Liver (tissue), 9 donors: Measurements from ENCODE around the gene THOP1. TPM values are rescaled to one million over a fixed set of nuclear protein-coding genes. Genes with fewer than 3 reads are reported as not detected.

Experiments used
- DNase-seq: peaks from one replicate; pipeline ENCODE4 v3.0.0-alpha.2; 2017; ENCODE audit warnings: low spot score
- H3K27ac ChIP-seq, 2 donors: one replicate each; pipeline ENCODE4 v1.7.0; 2013; ENCODE audit warnings: inconsistent platforms in 2 of 2, low read length in 2 of 2, control low read depth in 1 of 2, low read depth in 1 of 2, mild to moderate bottlenecking in 1 of 2
- H3K27me3 ChIP-seq, 4 donors: one replicate each; pipeline versions ENCODE4 v1.6.1 to v1.7.0; 2013; ENCODE audit warnings: low read length in 3 of 4, inconsistent platforms in 1 of 4, mild to moderate bottlenecking in 1 of 4, moderate library complexity in 1 of 4; ENCODE audit not compliant: control insufficient read depth in 4 of 4, insufficient read depth in 4 of 4
- H3K36me3 ChIP-seq, 4 donors: one replicate each; pipeline versions ENCODE4 v1.6.1 to v1.7.0; 2013; ENCODE audit warnings: low read length in 3 of 4, mild to moderate bottlenecking in 3 of 4, low read depth in 1 of 4, moderate library complexity in 1 of 4; ENCODE audit not compliant: control insufficient read depth in 4 of 4, insufficient read depth in 3 of 4
- H3K4me1 ChIP-seq, 4 donors: one replicate each; pipeline versions ENCODE4 v1.6.1 to v1.7.0; 2013; ENCODE audit warnings: low read length in 3 of 4, mild to moderate bottlenecking in 3 of 4, moderate library complexity in 1 of 4; ENCODE audit not compliant: control insufficient read depth in 4 of 4, insufficient read depth in 4 of 4
- H3K4me3 ChIP-seq, 3 donors: one replicate each; pipeline versions ENCODE4 v1.6.1 to v1.7.0; 2013; ENCODE audit warnings: low read length in 3 of 3, control low read depth in 1 of 3, low read depth in 1 of 3, mild to moderate bottlenecking in 1 of 3
- H3K9ac ChIP-seq, 2 donors: one replicate each; pipeline ENCODE4 v1.7.0; 2013; ENCODE audit warnings: low read length in 2 of 2, mild to moderate bottlenecking in 2 of 2, moderate library complexity in 2 of 2, control low read depth in 1 of 2, low read depth in 1 of 2
- H3K9me3 ChIP-seq, 4 donors: one replicate each; pipeline versions ENCODE4 v1.6.1 to v1.7.0; 2013; ENCODE audit warnings: low read length in 3 of 4; ENCODE audit not compliant: control insufficient read depth in 4 of 4
- ATF3 ChIP-seq: IDR thresholded peaks from 2 replicates; pipeline ENCODE4 v1.6.1; 2016; ENCODE audit warnings: antibody characterized with exemption
- CTCF ChIP-seq: fragments of 150-350 bp; IDR thresholded peaks from 2 replicates; pipeline ENCODE4 v1.5.1; 2017; ENCODE audit warnings: improper control_type of control experiment, low read depth, low read length; ENCODE audit not compliant: missing input control
- EGR1 ChIP-seq, 2 donors: IDR thresholded peaks; 2 replicates each; pipeline ENCODE4 v1.6.1; 2016 to 2018; ENCODE audit warnings: antibody characterized with exemption in 2 of 2, low read depth in 2 of 2
- FOXA1 ChIP-seq: IDR thresholded peaks from 2 replicates; pipeline ENCODE4 v1.6.1; 2016; ENCODE audit warnings: antibody characterized with exemption
- FOXA2 ChIP-seq: IDR thresholded peaks from 2 replicates; pipeline ENCODE4 v1.6.1; 2016; ENCODE audit warnings: antibody characterized with exemption
- GABPA ChIP-seq, 2 donors: IDR thresholded peaks in 1 of 2; conservative IDR thresholded peaks in 1 of 2; 2 replicates each; pipeline ENCODE4 v1.6.1; 2016; ENCODE audit warnings: antibody characterized with exemption in 2 of 2, mild to moderate bottlenecking in 1 of 2, moderate library complexity in 1 of 2
- HNF4A ChIP-seq, 2 donors: conservative IDR thresholded peaks; 2 replicates each; pipeline ENCODE4 v1.6.1; 2016; ENCODE audit warnings: antibody characterized with exemption in 2 of 2, mild to moderate bottlenecking in 2 of 2
- HNF4G ChIP-seq: IDR thresholded peaks from 2 replicates; pipeline ENCODE4 v1.6.1; 2016; ENCODE audit warnings: antibody characterized with exemption
- JUND ChIP-seq, 2 donors: IDR thresholded peaks; 2 replicates each; pipeline ENCODE4 v1.6.1; 2016; ENCODE audit warnings: antibody characterized with exemption in 2 of 2
- MAX ChIP-seq: IDR thresholded peaks from 2 replicates; pipeline ENCODE4 v1.6.1; 2016; ENCODE audit warnings: antibody characterized with exemption
- NR2F2 ChIP-seq: IDR thresholded peaks from 2 replicates; pipeline ENCODE4 v1.6.1; 2016; ENCODE audit warnings: antibody characterized with exemption
- RAD21 ChIP-seq, 2 donors: IDR thresholded peaks; 2 replicates each; pipeline ENCODE4 v1.6.1; 2016; ENCODE audit warnings: antibody characterized with exemption in 2 of 2, mild to moderate bottlenecking in 2 of 2
- REST ChIP-seq: IDR thresholded peaks from 2 replicates; pipeline ENCODE4 v1.6.1; 2016; ENCODE audit warnings: antibody characterized with exemption, mild to moderate bottlenecking
- RXRA ChIP-seq, 2 donors: IDR thresholded peaks; 2 replicates each; pipeline ENCODE4 v1.6.1; 2017 to 2018; ENCODE audit warnings: antibody characterized with exemption in 2 of 2, mild to moderate bottlenecking in 1 of 2
- SP1 ChIP-seq: IDR thresholded peaks from 2 replicates; pipeline ENCODE4 v1.6.1; 2018; ENCODE audit warnings: antibody characterized with exemption, mild to moderate bottlenecking
- TAF1 ChIP-seq: conservative IDR thresholded peaks from 2 replicates; pipeline ENCODE4 v1.6.1; 2016; ENCODE audit warnings: antibody characterized with exemption, mild to moderate bottlenecking
- YY1 ChIP-seq: IDR thresholded peaks from 2 replicates; pipeline ENCODE4 v1.6.1; 2016; ENCODE audit warnings: antibody characterized with exemption, mild to moderate bottlenecking
- ZBTB33 ChIP-seq: IDR thresholded peaks from 2 replicates; pipeline ENCODE4 v1.6.1; 2016; ENCODE audit warnings: antibody characterized with exemption
- WGBS: extraction: QIAGEN DNeasy Blood & Tissue Kit; methylation state at CpG from one replicate; pipeline ENCODE4 v1.1.7; 2013; 5-methylcytosine and 5-hydroxymethylcytosine counted together
- polyA plus RNA-seq, 2 donors: library from polyadenylated mRNA; stranded (reverse) in 1 of 2; unstranded in 1 of 2; fragments of 200-250 nt in 1 of 2; fragments of >200 nt in 1 of 2; fragmentation: Nextera tagmentation in 1 of 2; extraction: Ambion mirVana in 1 of 2; gene quantifications; one replicate each; pipeline versions ENCODE4 v1.2.1 to v1.2.3, GENCODE V29; 2013 to 2015
- total RNA-seq, 2 donors: library from RNA; depleted of rRNA; stranded (reverse); fragments of >200 nt; gene quantifications; one replicate each; pipeline ENCODE4 v1.2.3, GENCODE V29; 2014
- donor health status: healthy.
- donor health status: healthy.
- donor health status: healthy.
- donor health status: healthy.
- donor health status: healthy.

THOP1 gene
- total and polyA plus RNA-seq, 4 donors: 39.1 to 56.2 (median 44.7) TPM

GRCh38 chr19:2739602-2740313 lies 45.5 kb upstream of the THOP1 start, which contains the start of gene SLC39A3:
Gene SLC39A3, minus strand, starts transcription at chr19:2740017. Its CDS starts 2,760 bp downstream, at chr19:2737257.
- peak; percentile 100 for TF ChIP-seq REST
- TF ChIP-seq EGR1 (IDR thresholded peaks at IDR 0.05; ENCODE audit: low read depth in 2 of 2): no peak
- TF ChIP-seq ATF3: no peak
- TF ChIP-seq MAX: no peak
- TF ChIP-seq RAD21 (IDR thresholded peaks at IDR 0.05): peak in 1 of 2 donors; percentile 60
- no peak for TF ChIP-seq JUND (IDR thresholded peaks at IDR 0.05)
- peak; percentile 19 for TF ChIP-seq NR2F2
- no peak for TF ChIP-seq FOXA1
- no peak for TF ChIP-seq HNF4G
- no peak for TF ChIP-seq TAF1
- no peak for TF ChIP-seq YY1
- TF ChIP-seq SP1: peak; percentile 85
- TF ChIP-seq CTCF: peak; percentile 21
- peak; percentile 87 to 95 for TF ChIP-seq GABPA (IDR thresholded peaks at IDR 0.05 in 1 of 2, conservative IDR thresholded peaks at IDR 0.05 in 1 of 2)
- TF ChIP-seq ZBTB33: no peak
- TF ChIP-seq FOXA2: no peak
- no peak for TF ChIP-seq HNF4A (conservative IDR thresholded peaks at IDR 0.05)
- peak in 1 of 2 donors; percentile 31 for TF ChIP-seq RXRA (IDR thresholded peaks at IDR 0.05)
- Histone ChIP-seq H3K36me3 (peaks cover 2 to 23% (median 8%) of the 10 kb centered on the region in 4 donors), H3K27ac (no peak within 1 kb of the TSS), H3K4me1 (peaks cover 4 to 10% (median 8%) of the 10 kb centered on the region in 4 donors), H3K9me3 (peaks cover 0 to 2% (median 0%) of the 10 kb centered on the region in 4 donors), H3K27me3 (no peaks in the 10 kb centered on the region), H3K9ac (peak within 1 kb of the TSS in 1 of 2 donors; percentile 58), H3K4me3 (peak within 1 kb of the TSS; percentile 74 to 98 (median 79))
- peak; percentile 99 for DNase-seq
- under 1% methylated on average over 64 of the region's 64 CpGs for WGBS
